Muscle of leg (tissue), 16 donors: ENCODE data around the gene RB1. TPM values are rescaled to one million over a fixed set of nuclear protein-coding genes. Genes with fewer than 3 reads are reported as not detected.

Experiments used
- DNase-seq: peaks from one replicate; pipeline ENCODE4 v3.0.0; 2013
- H3K27ac ChIP-seq: one replicate; pipeline ENCODE4 v1.5.1; 2013; ENCODE audit warnings: mild to moderate bottlenecking, low read length, control low read depth
- H3K27me3 ChIP-seq: one replicate; pipeline ENCODE4 v1.6.1; 2013; ENCODE audit warnings: low read length; ENCODE audit not compliant: control insufficient read depth, insufficient read depth
- H3K36me3 ChIP-seq: one replicate; pipeline ENCODE4 v1.6.1; 2013; ENCODE audit warnings: low read length; ENCODE audit not compliant: control insufficient read depth, insufficient read depth
- H3K4me1 ChIP-seq: one replicate; pipeline ENCODE4 v1.6.1; 2013; ENCODE audit warnings: low read length; ENCODE audit not compliant: control insufficient read depth, insufficient read depth
- H3K4me3 ChIP-seq: one replicate; pipeline ENCODE4 v1.5.1; 2013; ENCODE audit warnings: low read length, control low read depth
- H3K9me3 ChIP-seq: replicated peaks from 2 replicates; pipeline ENCODE4 v1.6.1; 2013; ENCODE audit warnings: low read depth, low read length; ENCODE audit not compliant: control insufficient read depth
- WGBS: methylation state at CpG from one replicate; pipeline ENCODE4 v1.1.5; 2013; ENCODE audit warnings: missing lambda C conversion rate; ENCODE audit not compliant: insufficient coverage; 5-methylcytosine and 5-hydroxymethylcytosine counted together
- long read RNA-seq, 11 donors: transcript quantifications; one replicate each; lab custom pipeline, GENCODE V29; 2026
- polyA plus RNA-seq, 8 donors: library from polyadenylated mRNA; unstranded; fragments of 120-200 nt; gene quantifications; one replicate each; pipeline versions ENCODE4 v1.2.1 to v1.2.3, GENCODE V29; 2013; ENCODE audit warnings: inconsistent platforms in 1 of 8, low replicate concordance in 1 of 8; ENCODE audit not compliant: insufficient read length in 8 of 8, insufficient read depth in 1 of 8
- total RNA-seq: library from RNA; stranded (reverse); fragments of 120-200 nt; gene quantifications from one replicate; pipeline ENCODE4 v1.2.4, GENCODE V29; 2013

Gene RB1
- total RNA-seq, result 47.1 TPM
- 10 to 100 TPM; 45.0 to 60.3 (median 52.5) TPM for polyA plus RNA-seq
- long read RNA-seq, donor 1, full-length matches to known transcripts, result 3 of 8 reads
- long read RNA-seq, donor 1, partial matches to known transcripts, result 5 of 8 reads
- long read RNA-seq, donor 1, other reads (novel, unspliced or antisense), result 0 of 8 reads
- long read RNA-seq, donor 2, result 0 reads
- long read RNA-seq, donor 3, full-length matches to known transcripts, result 5 of 11 reads
- long read RNA-seq, donor 3, partial matches to known transcripts, result 6 of 11 reads
- long read RNA-seq, donor 3, other reads (novel, unspliced or antisense), result 0 of 11 reads
- long read RNA-seq, donor 4, full-length matches to known transcripts, result 7 of 23 reads
- long read RNA-seq, donor 4, partial matches to known transcripts, result 16 of 23 reads
- long read RNA-seq, donor 4, other reads (novel, unspliced or antisense), result 0 of 23 reads
- long read RNA-seq, donor 5, full-length matches to known transcripts, result 11 of 11 reads
- long read RNA-seq, donor 5, partial matches to known transcripts, result 0 of 11 reads
- long read RNA-seq, donor 5, other reads (novel, unspliced or antisense), result 0 of 11 reads
- long read RNA-seq, donor 6, full-length matches to known transcripts, result 8 of 13 reads
- long read RNA-seq, donor 6, partial matches to known transcripts, result 5 of 13 reads
- long read RNA-seq, donor 6, other reads (novel, unspliced or antisense), result 0 of 13 reads
- long read RNA-seq, donor 7, full-length matches to known transcripts, result 3 of 84 reads
- long read RNA-seq, donor 7, partial matches to known transcripts, result 81 of 84 reads
- long read RNA-seq, donor 7, other reads (novel, unspliced or antisense), result 0 of 84 reads
- long read RNA-seq, donor 8, full-length matches to known transcripts, result 5 of 5 reads
- long read RNA-seq, donor 8, partial matches to known transcripts, result 0 of 5 reads
- long read RNA-seq, donor 8, other reads (novel, unspliced or antisense), result 0 of 5 reads
- long read RNA-seq, donor 9, full-length matches to known transcripts, result 5 of 81 reads
- long read RNA-seq, donor 9, partial matches to known transcripts, result 76 of 81 reads
- long read RNA-seq, donor 9, other reads (novel, unspliced or antisense), result 0 of 81 reads
- long read RNA-seq, donor 10, full-length matches to known transcripts, result 3 of 8 reads
- long read RNA-seq, donor 10, partial matches to known transcripts, result 5 of 8 reads
- long read RNA-seq, donor 10, other reads (novel, unspliced or antisense), result 0 of 8 reads
- long read RNA-seq, donor 11, full-length matches to known transcripts, result 3 of 3 reads
- long read RNA-seq, donor 11, partial matches to known transcripts, result 0 of 3 reads
- long read RNA-seq, donor 11, other reads (novel, unspliced or antisense), result 0 of 3 reads

- DNase-seq, result peak; percentile 96
Observed at GRCh38 chr13:48303359-48304142, at the start of gene RB1. Gene RB1 (plus strand): TSS chr13:48303751. CDS start chr13:48303913, 162 bp downstream.

DNA sequence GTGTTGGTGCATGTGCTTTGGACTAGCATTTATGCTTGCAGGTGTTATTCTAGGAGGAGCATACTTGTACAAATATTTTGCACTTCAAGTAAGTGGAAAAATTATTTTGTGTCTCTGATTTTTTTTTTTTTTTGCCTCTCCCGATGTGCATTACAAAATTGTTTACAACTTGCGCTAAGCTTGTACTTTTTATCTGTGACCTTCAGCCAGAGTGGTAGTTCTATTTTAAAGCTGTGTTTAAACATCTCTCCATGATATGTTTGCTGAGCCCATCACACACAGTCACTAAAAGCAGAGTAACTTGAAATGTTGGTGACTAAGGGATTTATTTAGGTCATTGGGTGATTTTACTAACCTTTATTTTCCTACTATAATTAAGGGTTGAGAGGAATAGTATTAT is 49.7 kb upstream of the RB1 start:
- Histone ChIP-seq H3K4me1 (peaks cover 4% of the 10 kb centered on the region), H3K9me3 (no peaks in the 10 kb centered on the region), H3K27ac (no peak overlapping the region), H3K27me3 (no peaks in the 10 kb centered on the region), H3K36me3 (peaks cover 22% of the 10 kb centered on the region), H3K4me3 (no peak overlapping the region)
- DNase-seq, result no peak
- WGBS, result no CpG with 5 or more reads among the region's 2 CpGs

More at GRCh38 chr13:48303359-48304142, at the start of gene RB1:
- peak within 1 kb of the TSS; percentile 69 for H3K4me3 ChIP-seq
- H3K36me3 ChIP-seq, result peaks cover 2% of the 10 kb centered on the region
- no peaks in the 10 kb centered on the region for H3K27me3 ChIP-seq
- H3K9me3 ChIP-seq, result no peaks in the 10 kb centered on the region
- H3K27ac ChIP-seq, result peak within 1 kb of the TSS; percentile 99
- peaks cover 6% of the 10 kb centered on the region for H3K4me1 ChIP-seq
- under 1% methylated on average over 94 of the region's 96 CpGs for WGBS

GRCh38 chr13:48255090-48255489 is 48.5 kb upstream of the RB1 start:
- Histone ChIP-seq H3K4me1 (peaks cover 4% of the 10 kb centered on the region), H3K27ac (no peak overlapping the region), H3K9me3 (no peaks in the 10 kb centered on the region), H3K36me3 (peaks cover 28% of the 10 kb centered on the region), H3K4me3 (no peak overlapping the region), H3K27me3 (no peaks in the 10 kb centered on the region)
- WGBS, result no CpG with 5 or more reads among the region's 13 CpGs
- DNase-seq, result no peak

GRCh38 chr13:48255954-48256353 is 47.6 kb upstream of the RB1 start:
- Histone ChIP-seq H3K36me3 (peaks cover 28% of the 10 kb centered on the region), H3K4me1 (peaks cover 4% of the 10 kb centered on the region), H3K27me3 (no peaks in the 10 kb centered on the region), H3K4me3 (no peak overlapping the region), H3K27ac (no peak overlapping the region), H3K9me3 (no peaks in the 10 kb centered on the region)
- WGBS, result no CpG with 5 or more reads among the region's 1 CpG
- DNase-seq, result no peak

GRCh38 chr13:48258002-48258401 is 45.5 kb upstream of the RB1 start:
- peaks cover 34% of the 10 kb centered on the region for H3K36me3 ChIP-seq
- no peak for DNase-seq
- no peak overlapping the region for H3K27ac ChIP-seq
- H3K9me3 ChIP-seq, result no peaks in the 10 kb centered on the region
- H3K4me1 ChIP-seq, result no peaks in the 10 kb centered on the region
- no peak overlapping the region for H3K4me3 ChIP-seq
- no peaks in the 10 kb centered on the region for H3K27me3 ChIP-seq

GRCh38 chr13:48258430-48258829 is 45.1 kb upstream of the RB1 start:
- Histone ChIP-seq H3K4me1 (no peaks in the 10 kb centered on the region), H3K27me3 (no peaks in the 10 kb centered on the region), H3K9me3 (no peaks in the 10 kb centered on the region), H3K27ac (no peak overlapping the region), H3K36me3 (peaks cover 38% of the 10 kb centered on the region), H3K4me3 (no peak overlapping the region)
- no peak for DNase-seq
- WGBS, result no CpG with 5 or more reads among the region's 3 CpGs

DNA sequence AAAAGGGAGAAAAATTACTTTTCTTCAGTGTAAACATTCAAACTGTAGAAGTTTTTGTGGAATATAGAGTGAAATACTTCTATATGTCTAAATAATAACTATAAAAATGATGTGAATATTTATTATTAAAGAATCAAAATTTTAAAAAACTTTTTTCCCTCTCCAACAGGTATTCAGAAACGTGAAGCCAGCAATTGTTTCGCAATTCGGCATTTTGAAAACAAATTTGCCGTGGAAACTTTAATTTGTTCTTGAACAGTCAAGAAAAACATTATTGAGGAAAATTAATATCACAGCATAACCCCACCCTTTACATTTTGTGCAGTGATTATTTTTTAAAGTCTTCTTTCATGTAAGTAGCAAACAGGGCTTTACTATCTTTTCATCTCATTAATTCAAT is 42.6 kb upstream of the RB1 start:
- WGBS, result no CpG with 5 or more reads among the region's 4 CpGs
- no peaks in the 10 kb centered on the region for H3K4me1 ChIP-seq
- H3K36me3 ChIP-seq, result peaks cover 38% of the 10 kb centered on the region
- no peaks in the 10 kb centered on the region for H3K9me3 ChIP-seq
- DNase-seq, result no peak
- H3K4me3 ChIP-seq, result no peak overlapping the region
- H3K27me3 ChIP-seq, result no peaks in the 10 kb centered on the region
- no peak overlapping the region for H3K27ac ChIP-seq

- H3K36me3 ChIP-seq, result peaks cover 31% of the 10 kb centered on the region
Observed at GRCh38 chr13:48263196-48263595, 40.4 kb upstream of the RB1 start.

GRCh38 chr13:48264058-48264457 is 39.5 kb upstream of the RB1 start:
- H3K27ac ChIP-seq, result no peak overlapping the region
- no peak for DNase-seq
- no peaks in the 10 kb centered on the region for H3K4me1 ChIP-seq
- no peaks in the 10 kb centered on the region for H3K9me3 ChIP-seq
- H3K27me3 ChIP-seq, result no peaks in the 10 kb centered on the region
- H3K4me3 ChIP-seq, result no peak overlapping the region
- WGBS, result 100% methylated on average over 1 of the region's 2 CpGs
- H3K36me3 ChIP-seq, result peaks cover 25% of the 10 kb centered on the region

More at GRCh38 chr13:48263196-48263595, 40.4 kb upstream of the RB1 start:
- H3K27me3 ChIP-seq, result no peaks in the 10 kb centered on the region
- H3K9me3 ChIP-seq, result no peaks in the 10 kb centered on the region
- H3K4me1 ChIP-seq, result no peaks in the 10 kb centered on the region
- WGBS, result no CpG with 5 or more reads among the region's 1 CpG
- H3K4me3 ChIP-seq, result no peak overlapping the region
- DNase-seq, result no peak
- no peak overlapping the region for H3K27ac ChIP-seq
